GM12801 (cell line): ENCODE data around the gene KDM4C.

ENCODE experiments used
- TF ChIP-seq, protein P1 (sequence below): IDR thresholded peaks from one replicate; pipeline ENCODE4 v1.5.1; 2011; ENCODE audit warnings: control low read depth; ENCODE audit not compliant: insufficient read length; ENCODE audit errors: extremely low read depth

KDM4C gene

DNA sequence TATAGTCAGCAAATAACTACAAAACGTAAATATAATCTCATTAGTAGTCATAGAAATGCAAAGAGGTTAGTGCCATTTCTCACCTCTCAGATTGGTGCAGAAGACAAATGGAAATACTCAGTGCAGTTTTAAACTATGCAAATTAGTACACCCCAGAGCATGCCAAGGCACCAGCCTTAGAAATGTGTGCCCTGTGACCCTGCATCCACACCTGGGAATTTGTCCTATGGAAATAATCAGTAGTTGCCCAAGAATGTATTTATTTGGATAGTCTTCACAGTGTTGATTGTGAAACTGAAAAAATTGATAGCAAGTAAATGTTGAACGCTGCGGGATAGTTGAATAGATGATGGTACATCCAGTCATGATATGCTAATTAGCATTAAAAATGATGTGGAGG, 152.7 kb downstream of the KDM4C start:
- TF ChIP-seq, protein P1, sequence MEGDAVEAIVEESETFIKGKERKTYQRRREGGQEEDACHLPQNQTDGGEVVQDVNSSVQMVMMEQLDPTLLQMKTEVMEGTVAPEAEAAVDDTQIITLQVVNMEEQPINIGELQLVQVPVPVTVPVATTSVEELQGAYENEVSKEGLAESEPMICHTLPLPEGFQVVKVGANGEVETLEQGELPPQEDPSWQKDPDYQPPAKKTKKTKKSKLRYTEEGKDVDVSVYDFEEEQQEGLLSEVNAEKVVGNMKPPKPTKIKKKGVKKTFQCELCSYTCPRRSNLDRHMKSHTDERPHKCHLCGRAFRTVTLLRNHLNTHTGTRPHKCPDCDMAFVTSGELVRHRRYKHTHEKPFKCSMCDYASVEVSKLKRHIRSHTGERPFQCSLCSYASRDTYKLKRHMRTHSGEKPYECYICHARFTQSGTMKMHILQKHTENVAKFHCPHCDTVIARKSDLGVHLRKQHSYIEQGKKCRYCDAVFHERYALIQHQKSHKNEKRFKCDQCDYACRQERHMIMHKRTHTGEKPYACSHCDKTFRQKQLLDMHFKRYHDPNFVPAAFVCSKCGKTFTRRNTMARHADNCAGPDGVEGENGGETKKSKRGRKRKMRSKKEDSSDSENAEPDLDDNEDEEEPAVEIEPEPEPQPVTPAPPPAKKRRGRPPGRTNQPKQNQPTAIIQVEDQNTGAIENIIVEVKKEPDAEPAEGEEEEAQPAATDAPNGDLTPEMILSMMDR = no peak

DNA sequence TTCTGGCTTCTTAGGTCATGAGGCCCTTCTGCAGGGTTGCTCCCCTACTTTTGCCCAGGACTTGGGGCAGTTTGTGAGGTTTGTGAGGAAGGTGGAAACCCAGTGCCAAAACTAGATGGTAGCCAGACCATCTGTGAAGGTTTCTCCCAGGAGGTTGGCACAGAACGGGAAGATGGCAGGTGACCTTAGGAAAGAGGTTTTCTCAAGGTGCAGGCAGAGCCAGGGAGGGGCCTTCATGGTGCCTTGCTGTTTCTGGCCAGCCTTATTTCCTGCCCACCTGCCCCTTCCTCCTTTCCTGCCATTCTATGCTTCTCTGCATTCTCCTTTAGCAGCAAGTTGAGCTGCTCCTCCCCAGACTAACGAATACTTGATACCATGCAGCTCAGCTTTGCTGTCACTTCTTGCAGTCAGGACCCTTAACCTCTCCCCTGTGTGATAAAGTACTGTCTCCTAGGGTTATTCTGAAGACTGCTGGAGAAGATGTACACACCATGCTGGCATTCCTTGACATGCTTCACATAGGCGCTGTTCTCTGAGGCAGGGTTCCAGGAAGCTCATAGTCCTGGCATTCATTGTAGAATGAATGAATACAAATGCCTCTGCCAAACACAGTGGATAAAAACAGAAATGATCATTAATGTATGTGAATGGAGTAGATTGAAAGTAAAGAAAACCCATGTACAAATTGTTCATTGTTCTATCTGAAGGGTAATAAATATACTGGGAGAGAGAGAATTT, 154.3 kb downstream of the KDM4C start:
- TF ChIP-seq, protein P1 = no peak

DNA sequence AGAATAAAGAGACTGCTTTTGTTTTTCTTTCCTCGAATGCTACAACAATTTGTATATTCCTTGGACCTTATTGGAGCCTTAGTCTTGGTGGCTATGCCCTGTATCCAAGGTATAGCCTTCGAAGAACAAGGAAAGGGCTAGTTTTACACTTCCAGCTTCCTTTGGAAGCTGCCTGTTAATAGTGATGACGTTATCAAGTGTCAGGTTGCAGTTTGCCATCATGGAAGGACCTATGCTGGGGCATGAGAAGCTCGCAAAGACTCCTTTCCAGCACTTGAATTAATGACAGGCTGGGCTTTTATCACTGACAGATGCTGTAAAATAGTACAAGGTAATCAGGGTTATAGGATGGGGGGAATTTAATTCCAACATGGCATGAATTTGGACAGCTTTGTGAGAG, 157.9 kb downstream of the KDM4C start:
- TF ChIP-seq, protein P1 = no peak

DNA sequence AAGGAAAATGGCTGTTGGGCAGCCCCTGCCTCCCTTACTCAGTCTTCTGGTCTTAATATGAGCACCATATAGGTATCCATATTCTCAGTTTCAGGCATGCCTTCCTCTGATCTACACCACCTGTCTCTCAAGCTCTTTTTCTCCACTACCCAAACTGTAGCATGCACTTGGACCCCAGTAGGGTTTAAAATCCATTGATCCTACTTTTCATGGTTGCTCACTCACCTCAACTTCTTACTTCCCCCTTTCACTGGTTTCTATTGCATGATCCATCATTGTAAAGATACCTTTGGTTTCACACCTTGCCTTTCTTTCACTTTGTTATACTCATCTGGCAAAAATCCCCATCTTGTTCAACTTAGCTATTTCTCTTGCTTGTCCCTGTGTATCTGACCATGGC, 159.4 kb downstream of the KDM4C start:
- TF ChIP-seq, protein P1 = no peak

DNA sequence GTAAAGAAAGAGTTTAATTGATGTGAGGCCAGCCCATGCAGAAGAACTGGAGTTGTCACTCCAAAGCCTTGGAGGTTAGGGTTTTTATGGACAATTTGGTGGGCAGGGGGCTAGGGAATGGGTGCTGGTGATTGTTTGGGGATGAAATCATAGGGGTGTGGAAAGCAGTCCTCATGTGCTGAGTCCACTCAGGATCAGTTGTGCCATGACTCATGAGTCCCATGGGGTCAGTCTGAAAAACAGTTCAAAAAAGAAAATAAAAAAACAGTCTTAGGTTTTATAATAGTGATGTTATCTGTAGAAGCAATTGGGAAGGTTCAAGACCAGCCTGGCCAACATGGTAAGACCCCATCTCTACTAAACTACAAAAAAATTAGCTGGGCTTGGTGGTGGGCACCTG, 162.3 kb downstream of the KDM4C start:
- TF ChIP-seq, protein P1 = no peak

DNA sequence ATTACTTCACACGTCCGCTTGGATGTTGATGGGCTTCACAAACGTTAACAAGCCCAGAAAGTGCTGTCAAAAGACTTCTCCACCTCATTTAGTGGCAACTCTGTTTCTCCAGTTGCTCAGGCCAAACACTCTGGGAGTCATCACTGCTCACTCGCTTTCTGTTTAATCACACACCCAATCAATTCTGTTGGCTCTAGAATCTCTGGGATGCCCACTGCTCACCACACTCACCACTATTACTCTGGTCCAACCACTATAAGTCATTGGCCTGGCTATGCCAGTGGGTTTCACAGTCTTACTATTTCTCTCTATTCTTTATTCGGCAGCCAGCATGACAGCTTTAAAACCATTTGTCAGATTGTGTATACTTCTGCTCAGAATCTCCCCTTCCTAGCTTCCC, 163.5 kb downstream of the KDM4C start:
- TF ChIP-seq, protein P1 = no peak

DNA sequence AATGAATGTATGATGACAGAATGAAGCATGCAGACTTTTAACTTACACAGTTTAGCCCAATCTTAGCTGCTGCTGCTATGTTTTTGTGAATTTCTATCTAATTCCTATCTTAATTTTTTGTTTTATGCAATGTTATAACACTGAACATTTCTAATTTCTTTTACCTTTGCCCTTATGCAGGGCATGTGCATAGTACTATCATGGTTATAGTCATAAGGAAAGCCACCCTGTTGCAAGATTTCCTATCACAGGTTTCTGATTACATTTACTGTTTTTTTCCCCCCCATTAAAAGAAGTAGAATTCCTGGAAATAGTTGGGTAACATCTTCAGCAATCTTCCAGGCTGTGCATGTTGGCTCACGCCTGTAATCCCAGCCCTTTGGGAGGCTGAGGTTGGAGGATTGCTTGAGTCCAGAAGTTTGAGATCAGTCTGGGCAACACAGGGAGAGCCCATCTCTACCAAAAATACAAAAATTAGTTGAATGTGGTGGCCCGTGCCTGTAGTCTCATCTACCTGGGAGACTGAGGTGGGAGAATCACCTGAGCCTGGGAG, 164.4 kb downstream of the KDM4C start:
- TF ChIP-seq, protein P1 = no peak
